T-helper 1 cell treated with Interleukin-12 subunit alpha and Interleukin-12 subunit beta and Interleukin-4 antibody, amounts not matched to agents 30 ng/mL and 1 ng/mL, for 36 hours (primary cell): ENCODE measurements around the gene AP2S1. TPM values are rescaled to one million over a fixed set of nuclear protein-coding genes. Genes with fewer than 3 reads are reported as not detected.

Experiments used
- intact Hi-C: fragments of 100-400 bp; cut with micrococcal nuclease; formaldehyde crosslinking; loops from one replicate; pipeline ENCODE4 v1.15.1; 2024
- total RNA-seq: library from RNA; stranded (reverse); gene quantifications from 2 replicates; pipeline ENCODE4 v1.2.3, GENCODE V29; 2022

Gene AP2S1
- total RNA-seq, 1 donor from 2014 or later = 108 TPM

DNA sequence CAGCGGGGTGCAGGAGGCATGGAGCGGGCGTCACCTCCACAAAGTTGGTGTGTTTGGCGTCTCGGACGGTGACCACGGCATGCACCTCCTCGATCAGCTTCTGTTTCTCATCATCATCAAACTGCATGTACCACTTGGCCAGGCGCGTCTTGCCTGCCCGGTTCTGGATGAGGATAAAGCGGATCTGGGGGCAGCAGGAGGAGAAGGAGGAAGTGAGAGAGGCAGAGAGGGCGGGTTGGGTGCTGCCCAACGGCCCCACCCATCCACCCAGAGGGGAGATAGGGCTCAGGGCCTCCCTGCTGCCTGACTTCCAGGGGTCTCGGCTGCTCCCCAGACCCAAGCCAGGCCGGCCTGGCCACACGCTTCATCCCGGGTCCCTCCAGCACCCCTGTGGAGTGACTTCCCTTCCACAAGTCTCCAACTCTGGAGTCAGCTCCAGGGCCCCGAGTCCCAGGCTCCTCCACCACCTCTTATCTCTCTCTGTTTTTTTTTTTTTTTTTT, 4.6 kb downstream of the AP2S1 start:
- intact Hi-C loops = no loop called here

GRCh38 chr19:46844067-46844489, 6.6 kb downstream of the AP2S1 start:
- intact Hi-C loops = no loop called here

- intact Hi-C loops = no loop called here
Observed at GRCh38 chr19:46842791-46843190, 7.9 kb downstream of the AP2S1 start.

- intact Hi-C loops = loop anchor here (2.0 kb wide), 1 partner anchor 55 kb away; no protein-coding TSS in a partner anchor
Observed at GRCh38 chr19:46841458-46842083, 9.1 kb downstream of the AP2S1 start.

GRCh38 chr19:46840498-46840942, 10.1 kb downstream of the AP2S1 start:
- intact Hi-C loops = loop anchor here (1.0 to 2.0 kb wide), 2 partner anchors 54 to 83 kb away; no protein-coding TSS in a partner anchor

DNA sequence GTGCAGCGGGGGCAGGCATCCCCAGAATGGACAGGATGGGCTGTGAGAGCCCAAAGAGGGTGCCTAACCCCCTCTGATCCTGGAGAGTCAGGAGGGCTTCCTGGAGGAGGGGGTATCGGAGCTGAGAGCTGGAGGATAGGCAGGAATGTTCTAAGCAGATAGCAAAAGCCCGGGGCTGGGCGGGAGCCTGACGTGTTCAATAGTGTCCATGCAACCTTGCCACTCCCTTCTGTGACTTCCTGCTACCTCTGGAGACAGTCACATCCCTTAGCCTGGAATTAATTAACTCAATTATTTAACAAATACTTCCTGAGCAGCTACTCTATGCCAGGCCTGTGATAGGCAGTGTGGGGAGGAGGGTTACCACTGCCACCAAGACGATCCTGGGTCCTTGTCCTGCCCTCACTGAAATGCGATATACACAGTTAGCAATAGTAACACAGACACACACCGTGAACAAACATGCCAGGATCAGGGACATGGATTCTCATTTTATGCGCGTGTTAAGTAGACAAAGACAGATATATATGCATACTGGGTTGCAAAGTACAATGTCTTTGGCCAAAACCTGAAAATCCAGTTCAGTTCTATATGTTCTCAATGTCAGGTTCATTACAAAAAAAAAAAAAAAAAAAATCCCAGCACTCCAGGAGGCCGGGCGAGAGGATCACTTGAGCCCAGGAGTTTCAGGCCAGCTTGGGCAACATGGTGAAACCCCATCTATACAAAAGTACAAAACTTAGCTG, 10.7 kb downstream of the AP2S1 start:
- intact Hi-C loops = loop anchor here (1.0 to 2.0 kb wide), 2 partner anchors 53 to 83 kb away; no protein-coding TSS in a partner anchor

DNA sequence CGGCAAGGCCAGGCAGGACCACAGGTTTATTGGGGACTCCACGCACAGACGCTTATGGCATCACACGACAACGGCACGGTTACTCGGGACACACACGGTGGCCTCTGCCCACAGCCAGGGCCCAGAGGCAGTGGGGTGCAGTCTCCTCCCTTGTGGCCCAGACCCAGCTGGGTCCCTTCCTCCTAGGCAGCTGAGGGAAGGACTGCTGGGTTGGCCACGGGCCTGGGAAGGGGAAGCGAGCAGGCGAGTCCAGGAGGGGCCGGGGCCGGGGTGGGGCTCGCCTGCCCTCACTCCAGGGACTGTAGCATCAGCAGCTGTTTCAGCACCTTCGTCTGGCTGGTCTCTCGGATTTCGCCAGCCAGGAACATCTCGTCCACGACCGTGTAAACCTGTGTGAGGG, 12.5 kb downstream of the AP2S1 start:
- intact Hi-C loops = no loop called here

GRCh38 chr19:46834984-46835383, 15.7 kb downstream of the AP2S1 start:
- intact Hi-C loops = no loop called here

DNA sequence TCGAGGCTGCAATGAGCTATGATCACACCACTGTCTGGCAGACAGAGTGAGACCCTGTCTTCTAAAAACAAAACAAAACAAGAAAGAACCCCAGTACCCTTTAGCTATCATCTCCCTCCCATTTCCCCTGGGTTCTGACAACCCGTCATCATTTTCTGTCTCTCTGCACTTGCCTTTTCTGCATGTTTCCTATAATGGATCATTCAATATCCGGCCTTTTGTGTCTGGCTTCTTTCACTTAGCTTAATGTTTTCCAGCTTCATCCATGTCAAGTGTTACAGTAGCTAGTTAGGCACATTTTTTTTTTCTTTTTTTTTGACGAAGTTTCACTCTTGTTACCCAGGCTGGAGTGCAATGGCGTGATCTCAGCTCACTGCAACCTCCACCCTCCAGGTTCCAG, 16.5 kb downstream of the AP2S1 start:
- intact Hi-C loops = no loop called here

DNA sequence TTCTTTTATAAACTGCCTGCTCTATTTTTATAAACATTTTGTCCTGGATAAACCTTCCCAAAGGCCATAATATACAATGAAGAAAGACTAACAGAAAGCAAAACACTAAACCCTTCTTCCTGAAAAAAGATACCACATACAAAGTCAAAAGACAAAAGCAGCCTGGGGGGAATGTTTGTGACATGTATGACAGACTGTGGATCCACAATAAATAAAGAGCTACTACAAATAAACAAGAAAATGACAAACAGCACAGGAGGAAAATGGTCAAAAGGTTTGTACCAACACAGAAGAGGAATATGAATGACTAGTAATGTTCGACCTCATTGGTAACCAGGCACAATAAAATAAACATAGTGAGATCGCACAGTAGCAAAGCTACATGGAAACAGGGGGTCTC, 19.8 kb downstream of the AP2S1 start:
- intact Hi-C loops = no loop called here

DNA sequence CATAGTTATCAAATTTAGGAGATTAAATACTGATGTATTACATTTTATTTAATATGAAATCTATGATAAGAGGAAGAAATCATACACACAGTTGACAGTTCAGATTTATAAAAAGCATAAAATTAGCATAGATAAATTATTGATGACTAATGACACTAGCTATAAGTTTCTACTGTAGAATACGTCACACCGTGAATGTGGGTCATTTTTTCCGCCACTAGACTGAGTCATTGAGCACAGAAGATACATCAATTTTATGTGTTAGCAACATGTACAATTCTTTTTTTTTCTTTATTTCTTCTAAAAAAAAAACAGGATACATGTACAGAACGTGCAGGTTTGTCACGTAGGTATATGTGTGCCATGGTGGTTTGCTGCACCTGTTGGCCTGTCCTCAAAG, 22.2 kb downstream of the AP2S1 start:
- intact Hi-C loops = no loop called here

DNA sequence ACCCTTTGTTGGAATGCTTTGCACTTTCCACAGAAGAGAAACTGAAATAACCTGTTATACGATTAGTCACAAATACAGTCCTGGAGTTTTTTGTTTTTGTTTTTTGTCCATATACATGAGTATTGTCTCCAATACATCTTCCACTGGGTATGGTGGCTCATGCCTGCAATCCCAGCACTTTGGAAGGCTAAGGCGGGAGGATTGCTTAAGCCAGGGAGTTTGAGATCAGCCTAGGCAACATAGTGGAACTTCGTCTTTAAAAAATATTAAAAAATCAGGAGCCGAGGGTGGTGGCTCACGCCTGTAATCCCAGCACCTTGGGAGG, 25.0 kb downstream of the AP2S1 start:
- intact Hi-C loops = no loop called here

DNA sequence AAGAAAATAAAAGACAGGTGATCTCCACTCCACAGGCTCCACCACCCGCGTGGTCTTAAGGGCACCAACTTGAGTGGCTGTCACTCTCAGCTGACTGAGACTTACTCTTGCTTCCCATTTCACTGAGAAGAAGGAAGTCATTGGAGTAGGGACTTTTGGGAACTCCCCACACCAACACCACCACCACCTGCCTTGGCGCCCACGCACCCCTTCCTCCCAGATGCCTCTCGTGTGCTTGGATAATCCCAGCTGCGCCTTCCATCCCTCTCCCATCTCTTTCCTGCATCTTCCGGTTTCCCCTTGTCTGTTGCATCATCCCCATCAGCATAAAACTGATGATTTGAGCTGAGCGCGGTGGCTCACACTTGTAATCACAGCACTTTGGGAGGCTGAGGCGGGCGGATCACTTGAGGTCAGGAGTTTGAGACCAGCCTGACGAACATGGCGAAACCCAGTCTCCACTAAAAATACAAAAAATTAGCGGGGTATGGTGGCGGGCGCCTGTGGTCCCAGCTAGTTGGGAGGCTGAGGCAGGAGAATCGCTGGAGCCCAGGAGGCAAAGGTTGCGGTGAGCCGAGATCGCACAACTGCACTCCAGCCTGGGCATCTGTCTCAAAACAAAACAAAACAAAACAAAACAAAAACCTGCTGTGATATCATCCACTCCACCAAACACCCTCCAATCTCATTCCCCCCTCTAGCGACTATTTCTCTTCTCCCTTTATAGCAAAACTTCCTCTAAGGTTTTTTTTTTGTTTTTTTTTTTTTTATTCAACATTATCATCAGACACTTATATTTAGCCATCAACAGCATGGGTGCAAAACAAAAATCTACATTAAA, 25.5 kb downstream of the AP2S1 start:
- intact Hi-C loops = loop anchor here (5.0 kb wide), 1 partner anchor 68 kb away; no protein-coding TSS in a partner anchor

DNA sequence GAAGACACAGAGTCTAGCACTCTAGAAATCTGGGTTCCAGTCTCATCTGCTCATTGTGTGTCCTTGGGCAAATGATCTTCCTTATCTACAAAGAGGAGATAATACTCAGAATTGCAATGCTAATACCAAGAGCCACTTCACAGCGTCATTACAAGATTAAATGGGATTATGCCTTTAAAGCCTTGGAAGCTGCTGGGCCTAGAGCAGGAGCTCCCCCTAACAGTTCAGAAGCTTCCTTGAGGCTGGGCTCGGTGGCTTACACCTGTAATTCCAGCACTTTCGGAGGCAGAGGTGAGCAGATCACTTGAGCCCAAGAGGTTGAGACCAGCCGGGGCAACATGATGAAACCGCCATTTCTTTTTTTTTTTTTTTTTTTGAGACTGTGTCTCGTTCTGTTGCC, 27.6 kb downstream of the AP2S1 start:
- intact Hi-C loops = loop anchor here (5.0 kb wide), 1 partner anchor 66 kb away; no protein-coding TSS in a partner anchor

- intact Hi-C loops = loop anchor here (5.0 kb wide), 1 partner anchor 65 kb away; no protein-coding TSS in a partner anchor
Observed at GRCh38 chr19:46822410-46822787, 28.2 kb downstream of the AP2S1 start.

DNA sequence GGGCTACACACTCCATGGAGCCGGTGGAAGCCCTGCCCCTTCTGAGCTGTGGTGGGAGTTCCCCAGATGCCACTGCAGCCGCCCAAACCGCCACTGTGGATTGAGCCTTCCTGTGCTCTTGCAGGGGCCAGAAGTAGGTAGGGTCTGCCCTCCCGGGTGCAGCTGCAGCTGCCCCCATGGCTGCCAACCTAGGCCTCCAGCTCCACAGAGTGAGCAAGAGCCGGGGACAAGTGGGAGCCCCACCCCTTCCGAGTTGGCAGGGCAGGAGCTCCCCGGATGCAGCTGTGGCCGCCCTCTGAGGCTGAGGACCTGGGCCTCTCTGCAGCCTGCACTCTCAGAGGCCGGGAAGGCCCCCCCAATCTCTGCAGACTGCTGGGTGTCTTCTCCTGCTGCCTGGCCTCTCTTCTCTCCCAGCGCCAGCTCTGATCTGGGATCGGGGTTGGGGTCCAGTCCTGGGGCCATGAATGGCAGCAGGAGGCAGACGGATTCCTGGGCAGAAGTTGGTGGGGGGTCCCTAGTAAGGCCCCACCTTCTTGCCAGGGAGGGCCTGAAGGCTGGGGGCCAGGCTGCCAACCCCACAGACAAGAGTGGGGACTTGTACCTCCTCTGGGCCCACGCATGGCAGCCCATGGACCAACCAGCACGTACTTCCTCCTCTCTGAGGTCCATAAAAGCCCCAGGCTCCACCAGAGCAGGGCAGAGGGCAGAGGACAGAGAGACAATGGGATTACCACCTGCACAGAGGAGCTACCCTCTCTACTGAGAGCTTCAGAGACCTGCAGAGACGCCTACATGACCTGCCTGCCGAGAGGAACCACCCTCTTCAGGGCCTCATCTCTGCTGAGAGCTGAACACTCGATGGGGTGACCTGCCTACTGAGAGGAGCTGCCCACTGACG, 28.9 kb downstream of the AP2S1 start:
- intact Hi-C loops = loop anchor here (1.0 to 5.0 kb wide), 3 partner anchors 29 to 64 kb away; partner anchors contain the start of gene SLC1A5

- intact Hi-C loops = no loop called here
Observed at GRCh38 chr19:46818812-46819211, 31.8 kb downstream of the AP2S1 start.

DNA sequence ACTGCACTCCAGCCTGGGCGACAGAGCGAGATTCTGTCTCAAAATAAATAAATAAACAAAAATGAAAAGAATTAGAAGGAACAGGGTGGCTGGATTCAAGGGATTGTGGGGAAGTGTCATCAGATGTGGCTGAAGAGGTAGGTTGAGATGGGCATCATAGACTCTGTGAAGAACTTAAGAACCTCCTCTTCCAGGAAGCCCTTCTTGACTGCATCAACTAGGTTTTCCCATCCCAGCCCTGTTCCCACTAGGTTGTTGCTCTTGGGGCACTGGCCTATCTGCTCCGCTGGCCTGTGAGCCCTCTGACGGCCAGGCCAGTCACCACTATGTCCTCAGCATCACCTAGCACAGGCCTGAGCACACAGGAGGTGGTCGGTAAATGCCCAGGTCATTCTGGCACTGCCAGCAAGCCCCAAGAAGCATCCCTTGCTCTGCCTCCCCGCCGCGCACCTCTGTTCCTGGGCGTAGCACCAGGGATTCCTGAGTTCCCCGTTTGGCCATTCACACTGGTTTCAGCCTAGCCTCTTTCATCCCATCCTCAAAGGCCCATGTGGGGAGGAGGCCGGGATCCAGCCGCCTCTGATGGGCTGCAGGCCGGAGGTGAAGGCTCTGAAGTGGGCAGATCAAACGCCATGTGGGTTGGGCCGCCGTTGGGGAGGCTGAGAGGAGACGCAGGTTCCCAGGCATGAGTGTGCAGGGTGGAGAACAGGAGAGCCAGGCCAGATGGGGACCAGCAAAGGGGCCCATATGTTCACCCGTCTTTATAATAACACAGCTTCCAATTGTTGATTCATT, 34.6 kb downstream of the AP2S1 start:
- intact Hi-C loops = no loop called here

DNA sequence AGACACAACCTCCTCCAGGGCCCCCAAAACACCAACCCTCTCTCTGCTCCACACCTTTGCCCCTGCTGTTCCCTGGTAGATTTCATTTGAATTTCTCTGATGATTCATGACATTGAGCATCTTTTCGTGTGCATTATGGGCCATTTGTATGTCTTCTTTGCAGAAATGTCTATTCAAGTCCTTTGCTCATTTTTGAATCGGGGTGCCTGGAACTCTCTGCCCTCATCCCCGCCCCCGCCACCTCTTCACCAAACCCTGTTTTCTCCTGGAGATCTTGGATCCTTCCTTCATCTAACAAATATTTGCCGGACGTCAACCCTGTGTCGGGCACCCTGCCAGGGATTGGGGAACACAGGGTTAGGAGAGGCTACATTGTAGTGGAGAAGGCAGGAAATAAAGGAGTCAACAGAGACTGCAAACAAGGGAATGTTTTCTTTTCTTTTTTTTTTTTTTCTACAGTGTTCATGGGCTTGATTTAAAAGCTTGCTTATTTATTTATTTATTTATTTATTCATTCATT, 36.7 kb downstream of the AP2S1 start:
- intact Hi-C loops = no loop called here
